ENCODE data around the gene CNNM3.
"Not testable (repeated sequence)": the region's sequence is repeated elsewhere in the genome, so short reads cannot be mapped to it uniquely, and the experiment has no call there.

The CNNM3 gene

GRCh38 chr2:96775160-96775559 is 40.9 kb upstream of the CNNM3 start:
- Histone ChIP-seq H3K36me3 (peaks cover 9% of the 10 kb centered on the region; the same call in 1 of the 2 replicates), H3K27me3 (no peaks in the 10 kb centered on the region), H3K4me2 (peak overlapping the region; percentile 38), H3K4me3 (no peak overlapping the region), H3K4me1 (peaks cover 68% of the 10 kb centered on the region), H4K20me1 (peaks cover 47% of the 10 kb centered on the region), H3K27ac (no peak overlapping the region), H3K9ac (no peak overlapping the region), H3K9me3 (no peaks in the 10 kb centered on the region)
- no peak for TF ChIP-seq Cebpa-rat (IDR thresholded peaks at IDR 0.05)

DNA sequence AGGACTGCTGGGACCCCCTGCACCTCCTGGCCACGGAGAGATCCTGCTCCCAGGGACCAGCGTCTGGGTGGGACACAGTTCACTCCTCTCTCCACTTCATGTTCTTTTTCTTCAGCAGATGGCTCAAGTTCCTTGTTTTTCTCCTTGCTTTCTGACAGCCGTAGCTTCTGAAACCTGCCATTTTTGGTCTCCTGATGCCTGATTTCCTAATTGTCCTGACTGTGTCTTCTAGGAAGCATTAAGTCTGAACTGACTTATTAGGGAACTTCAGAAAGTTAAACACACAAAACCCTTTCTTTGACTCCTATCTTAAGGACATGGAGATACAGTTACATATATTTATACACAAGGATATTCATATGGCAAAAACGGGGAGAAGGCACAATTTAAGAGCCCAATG is 32.7 kb upstream of the CNNM3 start:
- H3K4me2 ChIP-seq = no peak overlapping the region
- H3K4me1 ChIP-seq = peaks cover 12% of the 10 kb centered on the region
- no peak for TF ChIP-seq Cebpa-rat (IDR thresholded peaks at IDR 0.05)
- H3K9ac ChIP-seq = no peak overlapping the region
- no peak overlapping the region for H3K27ac ChIP-seq
- H3K27me3 ChIP-seq = no peaks in the 10 kb centered on the region
- H4K20me1 ChIP-seq = peaks cover 22% of the 10 kb centered on the region; the same call in 1 of the 2 replicates
- peaks cover 4% of the 10 kb centered on the region; the same call in 1 of the 2 replicates for H3K36me3 ChIP-seq
- H3K9me3 ChIP-seq = no peaks in the 10 kb centered on the region
- no peak overlapping the region for H3K4me3 ChIP-seq

DNA sequence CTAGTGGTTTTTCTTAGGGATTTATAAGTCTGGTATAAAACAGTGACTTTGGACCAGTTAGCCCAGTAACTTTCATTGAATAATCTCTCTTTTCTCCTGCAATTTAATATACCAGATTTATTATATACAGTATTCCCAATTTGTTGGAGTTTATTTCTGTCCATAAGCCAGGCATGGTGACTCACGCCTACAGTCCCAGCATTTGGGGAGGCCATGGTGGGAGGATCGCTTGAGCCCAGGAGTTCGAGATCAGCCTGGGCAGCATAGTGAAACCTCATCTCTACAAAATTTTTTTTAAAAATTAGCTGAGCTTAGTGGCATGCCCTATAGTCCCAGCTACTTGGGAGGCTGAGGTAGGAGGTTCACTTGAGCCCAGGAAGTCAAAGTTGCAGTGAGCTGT is 28.7 kb upstream of the CNNM3 start:
- Histone ChIP-seq H4K20me1 (peaks cover 32% of the 10 kb centered on the region; the same call in 1 of the 2 replicates), H3K9me3 (no peaks in the 10 kb centered on the region), H3K36me3 (no peaks in the 10 kb centered on the region; the same call in 1 of the 2 replicates), H3K4me2 (peak overlapping the region; percentile 57; the same call in 1 of the 2 replicates), H3K9ac (no peak overlapping the region), H3K27ac (no peak overlapping the region), H3K4me1 (peaks cover 23% of the 10 kb centered on the region), H3K4me3 (no peak overlapping the region), H3K27me3 (no peaks in the 10 kb centered on the region)
- no peak for TF ChIP-seq Cebpa-rat (IDR thresholded peaks at IDR 0.05)

GRCh38 chr2:96788442-96789244 is 27.4 kb upstream of the CNNM3 start:
- Histone ChIP-seq H3K27me3 (no peaks in the 10 kb centered on the region), H3K9me3 (no peaks in the 10 kb centered on the region), H3K4me3 (no peak overlapping the region), H3K9ac (no peak overlapping the region; the same call in 1 of the 2 replicates), H3K4me1 (peaks cover 27% of the 10 kb centered on the region), H3K36me3 (no peaks in the 10 kb centered on the region), H3K27ac (peak overlapping the region; percentile 28; the same call in 1 of the 2 replicates), H4K20me1 (peaks cover 33% of the 10 kb centered on the region), H3K4me2 (peak overlapping the region; percentile 57)
- TF ChIP-seq Cebpa-rat (IDR thresholded peaks at IDR 0.05) = no peak

- H3K4me3 ChIP-seq = no peak overlapping the region
- H3K9ac ChIP-seq = no peak overlapping the region
- no peaks in the 10 kb centered on the region for H3K36me3 ChIP-seq
- H3K27me3 ChIP-seq = no peaks in the 10 kb centered on the region
- H3K27ac ChIP-seq = 0 out of 2 replicates have a peak overlapping the region, but pooled peaks have one; percentile 28
- H3K4me2 ChIP-seq = peak overlapping the region; percentile 57; the same call in 1 of the 2 replicates
- no peak for TF ChIP-seq Cebpa-rat (IDR thresholded peaks at IDR 0.05)
- H3K4me1 ChIP-seq = peaks cover 33% of the 10 kb centered on the region
- peaks cover 37% of the 10 kb centered on the region for H4K20me1 ChIP-seq
- H3K9me3 ChIP-seq = no peaks in the 10 kb centered on the region
Measured at GRCh38 chr2:96789245-96789617, 26.8 kb upstream of the CNNM3 start.

GRCh38 chr2:96792772-96793749 is 23.0 kb upstream of the CNNM3 start:
- TF ChIP-seq Cebpa-rat (IDR thresholded peaks at IDR 0.05) = no peak
- H3K9me3 ChIP-seq = no peaks in the 10 kb centered on the region
- H3K4me2 ChIP-seq = peak overlapping the region; percentile 40; the same call in 1 of the 2 replicates
- H3K9ac ChIP-seq = no peak overlapping the region
- peaks cover 24% of the 10 kb centered on the region for H3K4me1 ChIP-seq
- no peak overlapping the region for H3K27ac ChIP-seq
- no peaks in the 10 kb centered on the region for H3K27me3 ChIP-seq
- peaks cover 43% of the 10 kb centered on the region for H4K20me1 ChIP-seq
- no peak overlapping the region for H3K4me3 ChIP-seq
- H3K36me3 ChIP-seq = peaks cover 16% of the 10 kb centered on the region

- Histone ChIP-seq H3K27me3 (no peaks in the 10 kb centered on the region), H3K4me2 (no peak overlapping the region), H4K20me1 (peaks cover 30% of the 10 kb centered on the region), H3K27ac (no peak overlapping the region), H3K9me3 (no peaks in the 10 kb centered on the region), H3K4me1 (peaks cover 12% of the 10 kb centered on the region), H3K36me3 (peaks cover 36% of the 10 kb centered on the region), H3K4me3 (no peak overlapping the region), H3K9ac (no peak overlapping the region)
- TF ChIP-seq Cebpa-rat (IDR thresholded peaks at IDR 0.05) = no peak
Measured at GRCh38 chr2:96795076-96795475, 21.0 kb upstream of the CNNM3 start.

DNA sequence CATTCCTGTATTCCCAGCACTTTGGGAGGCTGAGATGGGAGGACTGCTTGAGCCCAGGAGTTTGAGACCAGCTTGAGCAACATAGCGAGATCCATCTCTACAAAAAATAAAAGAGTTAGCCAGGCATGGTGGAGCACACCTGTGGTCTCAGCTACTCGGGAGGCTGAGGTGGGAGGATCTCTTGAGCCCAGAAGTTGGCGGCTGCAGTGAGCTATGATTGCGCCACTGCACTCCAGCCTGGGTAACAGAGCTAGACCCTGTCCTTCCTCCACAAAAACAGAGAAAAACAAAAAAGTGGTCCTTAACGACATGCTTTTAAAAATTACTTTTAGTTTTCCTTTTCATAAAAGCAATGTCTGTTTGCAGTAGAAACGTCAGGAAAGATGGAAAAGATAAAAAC is 19.6 kb upstream of the CNNM3 start:
- not testable (repeated sequence) for H3K9ac ChIP-seq, H3K27ac ChIP-seq, H3K27me3 ChIP-seq, H3K4me3 ChIP-seq, H3K9me3 ChIP-seq, H3K4me2 ChIP-seq
- Histone ChIP-seq H3K36me3 (peaks cover 43% of the 10 kb centered on the region), H3K4me1 (peaks cover 26% of the 10 kb centered on the region), H4K20me1 (peaks cover 30% of the 10 kb centered on the region)

- Histone ChIP-seq H3K36me3 (peaks cover 50% of the 10 kb centered on the region), H3K4me3 (no peak overlapping the region), H3K4me1 (peaks cover 32% of the 10 kb centered on the region), H3K27me3 (no peaks in the 10 kb centered on the region), H3K27ac (no peak overlapping the region), H3K9me3 (no peaks in the 10 kb centered on the region), H3K4me2 (no peak overlapping the region), H3K9ac (no peak overlapping the region), H4K20me1 (peaks cover 30% of the 10 kb centered on the region)
- no peak for TF ChIP-seq Cebpa-rat (IDR thresholded peaks at IDR 0.05)
Measured at GRCh38 chr2:96797066-96797625, 18.9 kb upstream of the CNNM3 start.

All from BLaER1 (cell line).